ENCODE results near the gene FAM107B. TPM values are rescaled to one million over a fixed set of nuclear protein-coding genes. Genes with fewer than 3 reads are reported as not detected.

Gene FAM107B
- 26.5 and 43.0 TPM in 2 replicates for total RNA-seq (ENCODE audit: low replicate concordance)

DNA sequence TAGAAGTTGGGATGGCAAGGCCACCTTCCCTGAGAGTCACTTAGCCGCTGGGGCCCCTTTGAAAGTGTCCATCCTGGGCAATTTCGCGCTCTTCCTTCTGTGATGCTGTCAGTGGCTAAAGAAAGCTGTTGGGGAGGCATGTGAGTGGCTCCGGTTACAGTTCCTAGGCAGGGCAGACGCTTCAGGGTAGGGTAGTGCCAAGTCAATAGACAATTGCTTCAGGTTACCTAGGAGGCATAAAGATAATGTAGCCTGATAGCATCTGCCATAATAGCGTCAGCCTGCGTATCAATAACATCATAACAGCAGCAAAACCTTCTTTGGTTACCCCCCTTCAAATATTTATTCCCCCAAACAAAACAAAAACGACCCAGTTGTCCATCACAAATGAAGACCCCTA, at the start of gene FAM107B:
Gene FAM107B, minus strand, starts transcription at position 101 of the 400 bp plus-strand sequence. CDS start 234 bp downstream, outside the sequence.
- no peak for DNase-seq (ENCODE audit: low spot score)
- Histone ChIP-seq H3K27ac (no peak within 1 kb of the TSS), H3F3A (ENCODE audit: low read depth) (no peaks in the 10 kb centered on the region), H3K9me3 (ENCODE audit: low read depth) (no peaks in the 10 kb centered on the region), H3K4me2 (no peak within 1 kb of the TSS), H4K20me1 (ENCODE audit: low read depth) (no peaks in the 10 kb centered on the region), H3K4me1 (no peaks in the 10 kb centered on the region), H3K36me3 (no peaks in the 10 kb centered on the region), H3K27me3 (no peaks in the 10 kb centered on the region), H2AFZ (replicated peaks) (no peak within 1 kb of the TSS), H3K79me2 (ENCODE audit: low read depth) (no peaks in the 10 kb centered on the region), H3K9ac (no peak within 1 kb of the TSS), H3K4me3 (no peak within 1 kb of the TSS)
- TF ChIP-seq EZH2 (IDR thresholded peaks at IDR 0.05) (no peak), EZH2phosphoT487 (IDR thresholded peaks at IDR 0.05) (no peak)
- TF ChIP-seq, protein P1, sequence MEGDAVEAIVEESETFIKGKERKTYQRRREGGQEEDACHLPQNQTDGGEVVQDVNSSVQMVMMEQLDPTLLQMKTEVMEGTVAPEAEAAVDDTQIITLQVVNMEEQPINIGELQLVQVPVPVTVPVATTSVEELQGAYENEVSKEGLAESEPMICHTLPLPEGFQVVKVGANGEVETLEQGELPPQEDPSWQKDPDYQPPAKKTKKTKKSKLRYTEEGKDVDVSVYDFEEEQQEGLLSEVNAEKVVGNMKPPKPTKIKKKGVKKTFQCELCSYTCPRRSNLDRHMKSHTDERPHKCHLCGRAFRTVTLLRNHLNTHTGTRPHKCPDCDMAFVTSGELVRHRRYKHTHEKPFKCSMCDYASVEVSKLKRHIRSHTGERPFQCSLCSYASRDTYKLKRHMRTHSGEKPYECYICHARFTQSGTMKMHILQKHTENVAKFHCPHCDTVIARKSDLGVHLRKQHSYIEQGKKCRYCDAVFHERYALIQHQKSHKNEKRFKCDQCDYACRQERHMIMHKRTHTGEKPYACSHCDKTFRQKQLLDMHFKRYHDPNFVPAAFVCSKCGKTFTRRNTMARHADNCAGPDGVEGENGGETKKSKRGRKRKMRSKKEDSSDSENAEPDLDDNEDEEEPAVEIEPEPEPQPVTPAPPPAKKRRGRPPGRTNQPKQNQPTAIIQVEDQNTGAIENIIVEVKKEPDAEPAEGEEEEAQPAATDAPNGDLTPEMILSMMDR (IDR thresholded peaks at IDR 0.05), result no peak
- Mint-ChIP-seq H3K4me3 (no peak within 1 kb of the TSS), H3K9me3 (no peaks in the 10 kb centered on the region), H3K4me1 (no peaks in the 10 kb centered on the region), H3K27ac (no peak within 1 kb of the TSS), H3K27me3 (ENCODE audit: insufficient read depth, low read depth) (peaks cover 6% of the 10 kb centered on the region), H3K36me3 (no peaks in the 10 kb centered on the region)

DNA sequence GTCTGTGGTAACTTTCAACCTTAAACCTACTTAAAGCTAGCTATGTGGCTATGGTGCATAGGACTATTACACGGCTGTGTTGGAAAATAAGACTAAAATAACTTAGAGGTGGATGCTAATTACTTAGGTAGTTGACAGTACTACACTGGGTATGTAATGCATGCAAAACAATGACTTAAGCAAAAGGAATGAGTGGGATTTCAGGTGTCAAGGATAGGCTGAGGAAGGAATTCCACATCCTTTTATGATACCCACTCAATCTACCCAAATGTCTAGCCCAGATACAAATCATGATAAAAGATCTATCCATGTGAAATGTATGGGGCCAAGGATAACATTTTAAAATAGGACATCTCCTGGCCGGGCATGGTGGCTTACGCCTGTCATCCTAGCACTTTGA, 49.3 kb upstream of the FAM107B start:
- no peaks in the 10 kb centered on the region for H3K36me3 ChIP-seq
- no peaks in the 10 kb centered on the region for H3F3A ChIP-seq (ENCODE audit: low read depth)
- Mint-ChIP-seq H3K27ac (no peak overlapping the region), H3K36me3 (no peaks in the 10 kb centered on the region), H3K4me1 (peaks cover 10% of the 10 kb centered on the region), H3K4me3 (no peak overlapping the region), H3K9me3 (no peaks in the 10 kb centered on the region), H3K27me3 (ENCODE audit: insufficient read depth, low read depth) (peaks cover 3% of the 10 kb centered on the region)
- H3K4me2 ChIP-seq, result no peak overlapping the region
- TF ChIP-seq, protein P1 (IDR thresholded peaks at IDR 0.05), result no peak
- TF ChIP-seq EZH2phosphoT487 (IDR thresholded peaks at IDR 0.05) (no peak), EZH2 (IDR thresholded peaks at IDR 0.05) (no peak)
- no peak overlapping the region for H3K4me3 ChIP-seq
- H3K9ac ChIP-seq, result no peak overlapping the region
- no peaks in the 10 kb centered on the region for H3K4me1 ChIP-seq
- DNase-seq (ENCODE audit: low spot score), result no peak
- H3K79me2 ChIP-seq (ENCODE audit: low read depth), result no peaks in the 10 kb centered on the region
- no peaks in the 10 kb centered on the region for H3K9me3 ChIP-seq (ENCODE audit: low read depth)
- no peak overlapping the region for H2AFZ ChIP-seq (replicated peaks)
- no peaks in the 10 kb centered on the region for H3K27me3 ChIP-seq
- no peak overlapping the region for H3K27ac ChIP-seq
- H4K20me1 ChIP-seq (ENCODE audit: low read depth), result no peaks in the 10 kb centered on the region

DNA sequence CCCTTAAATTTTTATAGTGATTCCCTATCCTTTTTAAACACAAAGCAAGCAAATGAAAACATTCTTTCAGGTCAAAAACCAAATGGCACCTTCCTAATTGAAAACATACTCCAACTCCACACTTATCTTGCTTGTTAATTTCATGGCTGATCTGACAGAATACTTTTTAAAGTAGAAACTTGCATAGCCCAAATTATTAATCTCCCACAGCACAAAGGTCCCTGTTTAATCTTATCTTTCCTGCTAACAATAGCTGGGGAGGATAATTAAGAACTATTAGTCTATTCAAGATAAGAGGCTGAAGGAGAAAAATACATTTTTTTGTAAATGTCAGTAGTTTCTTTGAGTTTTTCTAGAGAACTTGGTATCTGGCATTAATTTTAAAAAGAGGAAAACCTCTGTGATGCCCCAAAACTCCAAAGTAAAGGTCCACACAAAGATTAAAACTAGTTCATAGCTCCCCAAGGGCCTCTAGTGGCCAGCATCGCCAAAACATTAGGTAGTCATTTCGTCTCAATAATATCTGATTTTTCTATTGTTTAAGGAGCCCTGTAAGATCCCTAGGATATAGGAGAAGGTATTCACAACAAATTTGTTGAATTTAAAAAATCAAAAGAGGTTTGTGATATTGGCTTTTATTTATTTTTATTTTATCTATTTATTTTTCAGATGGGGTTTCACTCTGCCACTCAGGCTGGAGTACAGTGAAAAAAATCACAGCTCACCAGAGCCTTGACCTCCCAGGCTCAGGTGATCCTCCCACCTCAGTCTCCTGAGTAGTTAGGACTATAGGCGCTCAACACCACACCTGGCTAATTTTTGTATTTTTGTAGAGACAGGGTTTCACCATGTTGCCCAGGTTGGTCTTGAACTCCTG, 48.4 kb upstream of the FAM107B start:
- Histone ChIP-seq H3K27ac (no peak overlapping the region), H3K4me2 (no peak overlapping the region), H3K9ac (no peak overlapping the region), H4K20me1 (ENCODE audit: low read depth) (no peaks in the 10 kb centered on the region), H3K9me3 (ENCODE audit: low read depth) (no peaks in the 10 kb centered on the region), H3K27me3 (no peaks in the 10 kb centered on the region), H3K79me2 (ENCODE audit: low read depth) (no peaks in the 10 kb centered on the region), H3K4me3 (no peak overlapping the region), H3K36me3 (no peaks in the 10 kb centered on the region), H3F3A (ENCODE audit: low read depth) (no peaks in the 10 kb centered on the region), H2AFZ (replicated peaks) (no peak overlapping the region), H3K4me1 (no peaks in the 10 kb centered on the region)
- Mint-ChIP-seq H3K36me3 (no peaks in the 10 kb centered on the region), H3K9me3 (no peaks in the 10 kb centered on the region), H3K27me3 (ENCODE audit: insufficient read depth, low read depth) (no peaks in the 10 kb centered on the region), H3K4me3 (no peak overlapping the region), H3K27ac (no peak overlapping the region), H3K4me1 (peaks cover 10% of the 10 kb centered on the region)
- TF ChIP-seq, protein P1 (IDR thresholded peaks at IDR 0.05), result peak; percentile 72
- no peak for TF ChIP-seq EZH2phosphoT487 (IDR thresholded peaks at IDR 0.05)
- DNase-seq (ENCODE audit: low spot score), result peak; percentile 61

Measured in neural progenitor cell (in vitro differentiated cells).